Retinal pigment epithelial cell (primary cell): ENCODE data around the gene KRIT1.
"Not testable (repeated sequence)": the region's sequence is repeated elsewhere in the genome, so short reads cannot be mapped to it uniquely, and the experiment has no call there.

Source experiments
- DNase-seq: peaks from one replicate; pipeline ENCODE4 v3.0.0-alpha.2; 2010; ENCODE audit warnings: low read depth
- H3K4me3 ChIP-seq: 2 replicates; pipeline ENCODE4 v1.5.1; 2011; ENCODE audit warnings: mild to moderate bottlenecking, low read length, control low read depth, moderate library complexity
- TF ChIP-seq, protein P1 (sequence below): conservative IDR thresholded peaks from 2 replicates; pipeline ENCODE4 v1.5.1; 2011; ENCODE audit warnings: low read depth, low read length, control low read depth, inconsistent platforms

KRIT1 gene

DNA sequence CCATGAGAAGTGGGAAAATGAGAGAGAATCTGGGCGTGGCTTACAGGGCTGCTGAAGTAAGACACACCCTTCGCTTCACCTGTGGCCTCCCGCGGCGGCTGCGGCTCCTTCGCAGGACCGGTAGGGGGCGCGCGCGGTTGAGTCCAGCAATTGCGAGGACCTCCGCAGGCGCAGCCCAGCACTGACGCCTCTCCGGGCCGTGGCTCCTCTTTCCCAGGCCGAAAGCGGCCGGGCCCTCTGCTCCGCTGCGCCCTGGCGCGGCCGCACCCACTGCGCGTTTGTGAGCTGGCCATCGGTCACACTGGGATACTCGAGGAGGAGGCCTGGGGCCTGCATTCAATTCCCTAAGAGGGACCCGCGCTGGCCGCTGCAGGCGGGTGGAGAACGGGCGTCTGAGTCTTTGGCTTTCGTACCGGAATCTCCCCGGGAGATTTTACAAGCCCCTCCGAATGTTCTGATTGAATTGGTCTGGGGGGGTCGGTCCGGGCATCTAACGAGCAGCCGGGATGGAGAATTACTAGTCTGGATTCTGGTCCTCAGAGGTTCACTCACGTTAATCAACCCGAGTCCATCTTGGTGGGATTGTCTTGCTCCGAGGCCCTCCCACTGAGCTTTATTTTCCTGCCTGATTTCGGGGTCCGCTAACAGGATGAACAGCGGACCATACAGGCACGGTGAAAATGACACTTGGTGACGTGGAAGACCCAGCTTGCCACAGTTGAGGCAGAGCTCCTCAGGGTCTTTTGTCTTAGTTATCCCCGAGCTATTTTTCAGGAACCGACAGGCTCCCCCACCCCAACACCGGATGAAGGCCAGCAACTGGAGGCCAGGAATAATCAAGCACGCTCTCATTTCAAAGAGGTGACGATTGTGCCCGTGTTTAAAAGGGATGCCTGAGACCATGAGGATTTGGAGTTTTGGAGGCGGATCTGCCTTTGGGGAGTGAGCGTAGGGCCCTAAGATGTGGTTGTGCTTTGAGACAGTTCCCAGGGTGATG lies 66.5 kb downstream of the KRIT1 start, which contains the start of gene LRRD1:
Gene LRRD1, minus strand, starts transcription at position 215 of the 997 bp plus-strand sequence. CDS start 13,940 bp downstream, outside the sequence.
- peak within 1 kb of the TSS; percentile 62 for H3K4me3 ChIP-seq
- DNase-seq: peak; percentile 35
- TF ChIP-seq, protein P1, sequence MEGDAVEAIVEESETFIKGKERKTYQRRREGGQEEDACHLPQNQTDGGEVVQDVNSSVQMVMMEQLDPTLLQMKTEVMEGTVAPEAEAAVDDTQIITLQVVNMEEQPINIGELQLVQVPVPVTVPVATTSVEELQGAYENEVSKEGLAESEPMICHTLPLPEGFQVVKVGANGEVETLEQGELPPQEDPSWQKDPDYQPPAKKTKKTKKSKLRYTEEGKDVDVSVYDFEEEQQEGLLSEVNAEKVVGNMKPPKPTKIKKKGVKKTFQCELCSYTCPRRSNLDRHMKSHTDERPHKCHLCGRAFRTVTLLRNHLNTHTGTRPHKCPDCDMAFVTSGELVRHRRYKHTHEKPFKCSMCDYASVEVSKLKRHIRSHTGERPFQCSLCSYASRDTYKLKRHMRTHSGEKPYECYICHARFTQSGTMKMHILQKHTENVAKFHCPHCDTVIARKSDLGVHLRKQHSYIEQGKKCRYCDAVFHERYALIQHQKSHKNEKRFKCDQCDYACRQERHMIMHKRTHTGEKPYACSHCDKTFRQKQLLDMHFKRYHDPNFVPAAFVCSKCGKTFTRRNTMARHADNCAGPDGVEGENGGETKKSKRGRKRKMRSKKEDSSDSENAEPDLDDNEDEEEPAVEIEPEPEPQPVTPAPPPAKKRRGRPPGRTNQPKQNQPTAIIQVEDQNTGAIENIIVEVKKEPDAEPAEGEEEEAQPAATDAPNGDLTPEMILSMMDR: peak; percentile 91

DNA sequence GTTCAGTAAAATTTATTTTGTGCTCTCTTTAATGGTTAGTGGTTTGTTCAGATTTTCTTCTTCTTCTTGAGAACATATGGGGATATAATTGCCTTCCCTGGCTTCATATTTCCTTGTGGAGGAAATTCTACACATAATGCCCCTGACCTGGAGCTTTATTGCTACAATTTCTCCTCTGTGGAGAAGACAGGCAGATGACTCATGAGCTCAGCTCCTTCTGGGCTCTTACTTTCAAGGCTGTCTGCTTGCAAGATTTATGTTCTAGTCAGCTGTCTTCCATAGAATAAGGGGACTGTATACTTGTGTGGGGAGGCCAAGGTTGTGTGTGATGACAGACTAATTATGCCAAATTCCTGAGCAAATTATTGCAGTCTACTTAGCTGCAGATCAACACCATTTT lies 68.4 kb downstream of the KRIT1 start:
- no peak for DNase-seq
- TF ChIP-seq, protein P1: no peak
- no peak overlapping the region for H3K4me3 ChIP-seq

DNA sequence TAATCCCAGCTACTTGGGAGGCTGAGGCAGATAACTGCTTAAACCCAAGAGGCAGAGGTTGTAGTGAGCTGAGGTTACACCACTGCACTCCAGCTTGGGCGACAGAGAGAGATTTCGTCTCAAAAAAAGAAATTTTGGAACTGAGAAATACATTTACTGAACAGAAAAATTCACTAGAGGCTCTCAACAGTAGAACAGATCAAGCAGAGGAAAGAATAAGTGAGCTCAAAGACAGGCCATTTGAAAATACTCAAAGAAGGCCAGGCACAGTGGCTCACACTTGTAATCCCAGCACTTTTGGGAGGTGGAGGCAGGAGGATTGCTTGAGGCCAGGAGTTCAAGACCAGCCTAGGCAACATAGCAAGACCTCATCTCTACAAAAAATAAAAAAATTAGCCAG lies 76.2 kb downstream of the KRIT1 start:
- H3K4me3 ChIP-seq, DNase-seq: not testable (repeated sequence)

DNA sequence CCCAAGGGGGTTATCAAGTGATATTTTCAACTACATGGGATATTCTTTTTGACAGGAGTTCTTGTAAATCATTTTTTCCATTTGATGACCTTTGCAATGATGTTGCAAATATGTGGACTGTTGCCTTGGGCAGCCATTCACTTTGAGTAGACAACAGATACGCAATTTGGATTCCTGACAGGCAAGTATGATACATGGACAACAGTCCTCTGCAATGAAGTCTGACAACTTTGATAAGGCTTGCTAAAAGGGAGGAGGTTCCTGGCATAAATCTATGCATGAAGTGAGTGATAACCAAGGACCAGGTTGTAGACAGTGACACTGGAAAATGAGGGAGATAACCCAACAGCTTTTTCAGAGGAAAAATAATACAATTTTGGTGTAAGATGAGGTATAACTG lies 84.4 kb downstream of the KRIT1 start:
- DNase-seq: no peak
- TF ChIP-seq, protein P1: no peak

DNA sequence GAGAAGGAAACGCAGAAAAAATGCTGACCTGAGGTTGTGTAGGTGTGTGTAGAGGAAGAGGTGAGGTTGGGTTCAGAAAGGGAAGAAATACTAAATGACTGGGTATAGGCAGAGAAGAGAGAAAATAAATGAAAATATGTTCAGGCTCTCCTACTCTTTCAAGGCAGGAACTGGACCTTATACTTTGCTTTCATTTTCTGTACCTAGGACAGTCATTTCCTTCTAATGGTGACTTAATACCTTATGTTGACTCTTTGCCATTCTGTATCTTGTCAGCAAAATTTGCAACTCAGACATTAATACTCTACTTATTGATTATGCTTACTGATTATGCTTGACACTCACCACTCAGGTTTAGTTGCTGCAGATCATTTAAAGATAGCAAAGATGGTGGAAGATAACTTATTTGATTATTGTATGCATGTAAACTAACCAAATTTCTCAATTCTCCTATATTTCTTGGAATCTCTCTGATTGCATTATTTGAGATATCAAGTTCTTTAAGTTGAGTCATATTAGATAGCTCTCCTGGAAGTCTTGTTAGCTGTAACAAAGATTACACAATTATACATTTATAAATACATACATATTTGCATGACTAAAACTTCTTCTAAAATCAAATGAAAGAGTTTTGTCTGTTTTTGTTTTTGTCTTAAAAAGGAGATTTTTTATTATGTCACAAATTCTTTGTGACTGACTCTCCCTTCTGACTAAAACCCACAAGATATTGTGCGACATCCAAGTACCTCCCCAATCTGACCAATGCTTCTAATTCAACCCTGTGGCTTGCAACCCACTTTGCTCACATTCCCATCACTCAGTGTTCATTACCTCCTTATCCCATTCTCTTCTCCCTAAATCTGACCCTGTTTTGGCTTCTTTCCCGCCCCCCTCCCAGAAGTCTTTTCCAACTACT lies 86.8 kb downstream of the KRIT1 start:
- H3K4me3 ChIP-seq: no peak overlapping the region
- TF ChIP-seq, protein P1: no peak
- DNase-seq: no peak

More for the DNA sequence above, 84.4 kb downstream of the KRIT1 start:
- no peak overlapping the region for H3K4me3 ChIP-seq

DNA sequence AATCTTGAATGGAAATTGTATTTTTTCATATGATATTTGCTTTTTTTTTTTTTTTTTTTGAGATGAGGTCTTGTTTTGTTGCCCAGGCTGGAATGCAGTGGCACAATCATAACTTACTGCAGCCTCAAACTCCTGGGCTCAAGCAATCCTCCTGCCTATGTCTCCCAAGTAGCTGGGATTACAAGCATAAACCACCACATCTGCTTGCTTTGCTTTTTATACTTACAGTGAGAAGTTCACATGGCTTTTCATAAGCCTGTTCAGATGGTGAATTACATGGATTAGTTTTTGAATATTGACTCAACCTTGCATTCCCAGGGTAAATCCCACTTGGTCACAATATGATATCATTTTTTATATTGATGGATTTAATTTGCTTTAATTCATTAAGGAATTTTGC lies 88.7 kb downstream of the KRIT1 start:
- H3K4me3 ChIP-seq: no peak overlapping the region
- DNase-seq: no peak
- TF ChIP-seq, protein P1: no peak

DNA sequence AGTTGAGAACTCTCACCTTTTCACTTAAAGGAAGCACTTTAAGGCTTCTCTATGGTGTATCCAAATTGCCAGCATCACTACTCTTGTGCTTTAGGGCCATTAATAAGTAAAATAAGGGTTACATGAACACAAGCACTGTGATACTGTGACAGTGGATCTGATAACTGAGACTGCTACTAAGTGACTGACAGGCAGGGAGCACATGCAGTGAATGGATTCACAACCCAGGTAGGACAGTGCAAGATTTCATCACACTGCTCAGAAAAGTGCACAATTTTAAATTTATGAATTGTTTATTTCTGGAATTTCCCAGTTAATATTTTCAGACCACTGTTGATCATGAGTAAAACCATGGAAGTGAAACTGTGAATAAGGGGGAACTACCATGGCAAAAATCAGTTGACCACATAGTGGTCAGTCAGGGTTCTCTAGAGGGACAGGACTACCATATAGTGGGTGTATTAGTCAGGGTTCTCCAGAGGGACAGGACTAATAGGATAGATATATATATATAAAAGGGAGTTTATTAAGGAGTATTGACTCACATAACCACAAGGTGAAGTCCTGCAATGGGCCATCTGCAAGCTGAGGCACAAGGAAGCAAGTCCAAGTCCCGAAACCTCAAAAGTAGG lies 90.5 kb downstream of the KRIT1 start:
- no peak for DNase-seq
- TF ChIP-seq, protein P1: no peak

More for the DNA sequence above, 90.5 kb downstream of the KRIT1 start:
- H3K4me3 ChIP-seq: no peak overlapping the region
